Smooth muscle cell (in vitro differentiated cells): ENCODE data around the gene SAP30. TPM values are rescaled to one million over a fixed set of nuclear protein-coding genes. Genes with fewer than 3 reads are reported as not detected.

Experiments used
- DNase-seq: peaks from one replicate; lab custom pipeline; 2025; ENCODE audit not compliant: unreplicated experiment; lab: John Stamatoyannopoulos, UW
- H2AFZ ChIP-seq: fragments of 200-600 bp; sonication (generic); 2 replicates; pipeline ENCODE4 v1.6.0; 2016; ENCODE audit warnings: antibody characterized with exemption, low read depth, mild to moderate bottlenecking
- H3F3A ChIP-seq: fragments of 200-600 bp; sonication (generic); 2 replicates; pipeline ENCODE4 v1.6.0; 2017; ENCODE audit warnings: antibody characterized with exemption, low read depth
- H3K27ac ChIP-seq: fragments of 200-600 bp; sonication (generic); 2 replicates; pipeline ENCODE4 v1.5.1; 2016; ENCODE audit warnings: low read depth, mild to moderate bottlenecking
- H3K27me3 ChIP-seq: fragments of 200-600 bp; sonication (generic); 2 replicates; pipeline ENCODE4 v1.6.1; 2016; ENCODE audit warnings: low read depth, mild to moderate bottlenecking
- H3K36me3 ChIP-seq: fragments of 200-600 bp; sonication (generic); 2 replicates; pipeline ENCODE4 v1.5.1; 2016; ENCODE audit warnings: low read depth
- H3K4me1 ChIP-seq: fragments of 200-600 bp; sonication (generic); 2 replicates; pipeline ENCODE4 v1.5.1; 2016; ENCODE audit warnings: low read depth
- H3K4me2 ChIP-seq: fragments of 200-600 bp; sonication (generic); 2 replicates; pipeline ENCODE4 v1.6.0; 2016; ENCODE audit warnings: mild to moderate bottlenecking
- H3K4me3 ChIP-seq: fragments of 200-600 bp; sonication (generic); 2 replicates; pipeline ENCODE4 v1.5.1; 2016; ENCODE audit warnings: mild to moderate bottlenecking
- H3K79me2 ChIP-seq: fragments of 200-600 bp; sonication (generic); 2 replicates; pipeline ENCODE4 v1.6.0; 2016; ENCODE audit warnings: low read depth, mild to moderate bottlenecking
- H3K9ac ChIP-seq: fragments of 200-600 bp; sonication (generic); 2 replicates; pipeline ENCODE4 v1.6.0; 2016; ENCODE audit warnings: low read depth
- H3K9me3 ChIP-seq: fragments of 200-600 bp; sonication (generic); replicated peaks from 2 replicates; pipeline ENCODE4 v1.5.1; 2016; ENCODE audit warnings: low read depth
- H4K20me1 ChIP-seq: fragments of 200-600 bp; sonication (generic); 2 replicates; pipeline ENCODE4 v1.6.0; 2016; ENCODE audit warnings: low read depth
- WGBS: methylation state at CpG from one replicate; pipeline ENCODE4 v1.1.7; 2016; ENCODE audit warnings: low lambda C conversion rate; 5-methylcytosine and 5-hydroxymethylcytosine counted together
- polyA plus RNA-seq: library from polyadenylated mRNA; unstranded; fragments of >200 nt; fragmentation: Nextera tagmentation; extraction: Ambion mirVana; gene quantifications from 2 replicates; pipeline ENCODE4 v1.2.1, GENCODE V29; 2016
- total RNA-seq: library from RNA; depleted of rRNA; stranded (reverse); fragments of >200 nt; gene quantifications from 2 replicates; pipeline ENCODE4 v1.2.3, GENCODE V29; 2014
- TF ChIP-seq, protein P1 (sequence below): fragments of 200-600 bp; sonication (generic); IDR thresholded peaks from 2 replicates; pipeline ENCODE4 v1.5.1; 2017; ENCODE audit warnings: borderline replicate concordance, mild to moderate bottlenecking, antibody characterized with exemption; ENCODE audit not compliant: insufficient read depth, poor library complexity, severe bottlenecking

Gene SAP30
- total and polyA plus RNA-seq, 2 experiments from 2014 or later = 18.6 to 35.2 TPM

GRCh38 chr4:173405840-173406606 lies 35.3 kb downstream of the SAP30 start:
- H3K9me3 ChIP-seq = no peaks in the 10 kb centered on the region
- TF ChIP-seq, protein P1, sequence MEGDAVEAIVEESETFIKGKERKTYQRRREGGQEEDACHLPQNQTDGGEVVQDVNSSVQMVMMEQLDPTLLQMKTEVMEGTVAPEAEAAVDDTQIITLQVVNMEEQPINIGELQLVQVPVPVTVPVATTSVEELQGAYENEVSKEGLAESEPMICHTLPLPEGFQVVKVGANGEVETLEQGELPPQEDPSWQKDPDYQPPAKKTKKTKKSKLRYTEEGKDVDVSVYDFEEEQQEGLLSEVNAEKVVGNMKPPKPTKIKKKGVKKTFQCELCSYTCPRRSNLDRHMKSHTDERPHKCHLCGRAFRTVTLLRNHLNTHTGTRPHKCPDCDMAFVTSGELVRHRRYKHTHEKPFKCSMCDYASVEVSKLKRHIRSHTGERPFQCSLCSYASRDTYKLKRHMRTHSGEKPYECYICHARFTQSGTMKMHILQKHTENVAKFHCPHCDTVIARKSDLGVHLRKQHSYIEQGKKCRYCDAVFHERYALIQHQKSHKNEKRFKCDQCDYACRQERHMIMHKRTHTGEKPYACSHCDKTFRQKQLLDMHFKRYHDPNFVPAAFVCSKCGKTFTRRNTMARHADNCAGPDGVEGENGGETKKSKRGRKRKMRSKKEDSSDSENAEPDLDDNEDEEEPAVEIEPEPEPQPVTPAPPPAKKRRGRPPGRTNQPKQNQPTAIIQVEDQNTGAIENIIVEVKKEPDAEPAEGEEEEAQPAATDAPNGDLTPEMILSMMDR = no peak
- H3K4me3 ChIP-seq = no peak overlapping the region
- no peak overlapping the region for H3K9ac ChIP-seq
- 93% methylated on average over 4 of the region's 4 CpGs for WGBS
- H3K4me1 ChIP-seq = no peaks in the 10 kb centered on the region
- H2AFZ ChIP-seq = no peak overlapping the region
- no peak overlapping the region for H3K4me2 ChIP-seq
- H3K36me3 ChIP-seq = no peaks in the 10 kb centered on the region
- no peaks in the 10 kb centered on the region for H3F3A ChIP-seq
- no peaks in the 10 kb centered on the region for H4K20me1 ChIP-seq
- no peaks in the 10 kb centered on the region for H3K27me3 ChIP-seq
- no peak for DNase-seq
- H3K79me2 ChIP-seq = no peaks in the 10 kb centered on the region
- H3K27ac ChIP-seq = no peak overlapping the region

GRCh38 chr4:173410079-173410478 lies 39.3 kb downstream of the SAP30 start:
- Histone ChIP-seq H3K4me2 (no peak overlapping the region), H3F3A (no peaks in the 10 kb centered on the region), H3K79me2 (no peaks in the 10 kb centered on the region), H3K27ac (no peak overlapping the region), H3K4me1 (no peaks in the 10 kb centered on the region), H3K36me3 (no peaks in the 10 kb centered on the region), H2AFZ (no peak overlapping the region), H3K27me3 (no peaks in the 10 kb centered on the region), H3K4me3 (no peak overlapping the region), H3K9me3 (no peaks in the 10 kb centered on the region), H4K20me1 (no peaks in the 10 kb centered on the region), H3K9ac (no peak overlapping the region)
- TF ChIP-seq, protein P1 = no peak
- DNase-seq = no peak
- WGBS = 50% methylated on average over 2 of the region's 2 CpGs

- Histone ChIP-seq H3F3A (no peaks in the 10 kb centered on the region), H2AFZ (no peak overlapping the region), H3K4me1 (no peaks in the 10 kb centered on the region), H3K27ac (no peak overlapping the region), H3K4me3 (no peak overlapping the region), H3K9me3 (no peaks in the 10 kb centered on the region), H4K20me1 (no peaks in the 10 kb centered on the region), H3K9ac (no peak overlapping the region), H3K36me3 (no peaks in the 10 kb centered on the region), H3K27me3 (no peaks in the 10 kb centered on the region), H3K79me2 (no peaks in the 10 kb centered on the region), H3K4me2 (no peak overlapping the region)
- DNase-seq = no peak
- WGBS = 69% methylated on average over 4 of the region's 4 CpGs
- TF ChIP-seq, protein P1 = no peak
Measured at GRCh38 chr4:173411106-173411693, 40.4 kb downstream of the SAP30 start.
